ENCODE measurements around the gene IZUMO1. TPM values are rescaled to one million over a fixed set of nuclear protein-coding genes. Genes with fewer than 3 reads are reported as not detected.
A peak's percentile ranks its signal among the peaks of the same experiment; 100 is the strongest.

IZUMO1 gene
- total and polyA plus RNA-seq, 2 of the 8 experiments (the other 6 are each of a cell fraction or from before 2014, with no cell fraction given), result 0.33 to 1.8 TPM

GRCh38 chr19:48745208-48745995, 1.3 kb downstream of the IZUMO1 start:
- H3K27me3 ChIP-seq (replicated peaks in 1 of 4; ENCODE audit: control insufficient read depth in 3 of 4, extremely low read depth in 1 of 4, insufficient read depth in 3 of 4, low read length in 3 of 4), result peaks cover 0 to 5% (median 2%) of the 10 kb centered on the region in 4 experiments; a peak in 3 of 7 replicates
- H3K23ac ChIP-seq (ENCODE audit: insufficient read length), result no peak overlapping the region
- FAIRE-seq (no peak), DNase-seq (ENCODE audit: low read depth in 1 of 2, low spot score in 2 of 2) (peak in 1 of 2 experiments; percentile 72)
- H4K5ac ChIP-seq (ENCODE audit: insufficient read length, low read depth, low read length), result no peak overlapping the region
- H2BK12ac ChIP-seq (ENCODE audit: low read depth, low read length), result peak overlapping the region; percentile 0; the same call in 1 of the 2 replicates
- no peak overlapping the region for H3K56ac ChIP-seq (replicated peaks; ENCODE audit: insufficient read length, low read depth, low read length)
- no peak overlapping the region for H2BK20ac ChIP-seq (ENCODE audit: low read length)
- H2AFZ ChIP-seq (ENCODE audit: low read length), result no peak overlapping the region
- ChIA-PET POLR2A (ENCODE audit: partially characterized antibody) (interaction anchor here (0.8 to 5.6 kb wide), 12 partner anchors 11 to 127 kb away, joined by 3 to 30 read pairs (median 4); partner anchors contain the start of genes FGF21, FUT2, RPL18 and SPHK2), CTCF (ENCODE audit: partially characterized antibody) (interaction anchor here (0.6 to 1.1 kb wide), 3 partner anchors 16 to 354 kb away, joined by 3 read pairs; partner anchors contain the start of gene KDELR1)
- H3K36me3 ChIP-seq (ENCODE audit: control insufficient read depth in 2 of 4, insufficient read depth in 4 of 4, low read length in 3 of 4), result peaks cover 8 to 22% (median 10%) of the 10 kb centered on the region in 4 experiments
- H4K8ac ChIP-seq (ENCODE audit: extremely low read depth, insufficient read depth, low read length), result no peak overlapping the region
- peaks cover 5 to 17% (median 12%) of the 10 kb centered on the region in 4 experiments for H3K4me1 ChIP-seq (replicated peaks in 1 of 4; ENCODE audit: control insufficient read depth in 3 of 4, insufficient read depth in 4 of 4, low read length in 3 of 4)
- H2BK120ac ChIP-seq (replicated peaks; ENCODE audit: low read depth, low read length), result no peak overlapping the region
- no peaks in the 10 kb centered on the region for H3K9me3 ChIP-seq (ENCODE audit: insufficient read depth in 2 of 2, low read depth in 1 of 2, low read length in 1 of 2)
- H2AK5ac ChIP-seq (ENCODE audit: low read depth, low read length), result 0 out of 2 replicates have a peak overlapping the region, but pooled peaks have one; percentile 17
- no peak overlapping the region for H3K27ac ChIP-seq (ENCODE audit: low read depth, low read length)
- no peak overlapping the region for H3K14ac ChIP-seq (ENCODE audit: insufficient read length)
- H3K18ac ChIP-seq (ENCODE audit: extremely low read depth, low read length), result no peak overlapping the region
- peaks cover 3% of the 10 kb centered on the region; the same call in 1 of the 2 replicates for H3K23me2 ChIP-seq (ENCODE audit: low read depth, low read length)
- H4K20me1 ChIP-seq (replicated peaks in 1 of 2; ENCODE audit: control insufficient read depth in 1 of 2, insufficient read depth in 2 of 2, low read length in 2 of 2), result peaks cover 3 to 7% of the 10 kb centered on the region in 2 experiments
- H2BK5ac ChIP-seq (ENCODE audit: low read depth, low read length), result peak overlapping the region; percentile 46; the same call in 1 of the 2 replicates
- H3K4ac ChIP-seq (replicated peaks; ENCODE audit: insufficient read length, low read depth, low read length), result no peak overlapping the region
- H3K4me2 ChIP-seq (ENCODE audit: insufficient read depth in 1 of 2, low read depth in 2 of 2, low read length in 2 of 2), result peak overlapping the region in 1 of 2 experiments; percentile 78; a peak in 1 of 4 replicates
- no peak overlapping the region for H3K9ac ChIP-seq (replicated peaks in 1 of 4; ENCODE audit: extremely low read depth in 1 of 4, low read depth in 3 of 4, low read length in 3 of 4)
- no peak overlapping the region for H4K91ac ChIP-seq (replicated peaks; ENCODE audit: insufficient read length, low read length)
- peaks cover 0 to 9% of the 10 kb centered on the region in 2 experiments; a peak in 2 of 4 replicates for H3K79me2 ChIP-seq (ENCODE audit: control insufficient read depth in 1 of 2, insufficient read depth in 2 of 2, low read length in 2 of 2)
- peaks cover 6% of the 10 kb centered on the region; the same call in 1 of the 2 replicates for H3K79me1 ChIP-seq (ENCODE audit: low read depth, low read length)
- no peak overlapping the region for H3K4me3 ChIP-seq (ENCODE audit: extremely low read depth in 1 of 4, insufficient read depth in 2 of 4, low read depth in 3 of 4, low read length in 4 of 4)
- 0 out of 2 replicates have a peak overlapping the region, but pooled peaks have one; percentile 8 for H2BK15ac ChIP-seq (ENCODE audit: low read length)
- 68% methylated on average over 33 of the region's 33 CpGs; no CpG with 5 or more reads in 1 of the 2 experiments for WGBS, 2 experiments (ENCODE audit: extremely low coverage in 1 of 2, insufficient coverage in 1 of 2, insufficient read length in 1 of 2, insufficient replicate concordance in 2 of 2, low coverage in 1 of 2, low lambda C conversion rate in 2 of 2, missing lambda C conversion rate in 1 of 2)
- TF ChIP-seq ATF3 (IDR thresholded peaks at IDR 0.05; ENCODE audit: insufficient read depth, low read depth, low read length) (peak; percentile 37; the same call in 1 of the 2 replicates), SIN3A (conservative IDR thresholded peaks at IDR 0.05 in 1 of 2, IDR thresholded peaks at IDR 0.05 in 1 of 2; ENCODE audit: low read depth in 1 of 2, low read length in 2 of 2) (no peak; a peak in 1 of 4 replicates), SRF (IDR thresholded peaks at IDR 0.05; ENCODE audit: low read depth, low read length) (no peak), SUZ12 (IDR thresholded peaks at IDR 0.05; ENCODE audit: low read length) (no peak), CREB1 (IDR thresholded peaks at IDR 0.05) (no peak), HDAC6 (IDR thresholded peaks at IDR 0.05; ENCODE audit: low read depth, low read length) (no peak), BCL11A (IDR thresholded peaks at IDR 0.05; ENCODE audit: low read depth in 2 of 2, low read length in 2 of 2) (no peak), SIX5 (IDR thresholded peaks at IDR 0.05; ENCODE audit: low read depth, low read length) (peak; percentile 99), KDM1A (IDR thresholded peaks at IDR 0.05; ENCODE audit: borderline replicate concordance, low read length) (no peak), POLR2A (IDR thresholded peaks at IDR 0.05; ENCODE audit: control extremely low read depth in 1 of 2, low read depth in 2 of 2, low read length in 2 of 2) (no peak), CTBP2 (IDR thresholded peaks at IDR 0.05; ENCODE audit: borderline replicate concordance, insufficient read depth, insufficient read length, low read length) (no peak)
